Measurements from ENCODE around the gene TGM3. TPM values are rescaled to one million over a fixed set of nuclear protein-coding genes. Genes with fewer than 3 reads are reported as not detected.

The TGM3 gene
- total RNA-seq, 1 donor from 2014 or later, result not detected

- no peak for TF ChIP-seq CTCF (IDR thresholded peaks at IDR 0.05; ENCODE audit: unreplicated experiment)
- H3K9me3 Mint-ChIP-seq (ENCODE audit: unreplicated experiment), result no peaks in the 10 kb centered on the region
- no peaks in the 10 kb centered on the region for H3K27me3 Mint-ChIP-seq (ENCODE audit: unreplicated experiment)
- H3K27ac Mint-ChIP-seq (ENCODE audit: unreplicated experiment), result no peak overlapping the region
- no peak for DNase-seq (ENCODE audit: low spot score)
- H3K4me1 Mint-ChIP-seq (ENCODE audit: unreplicated experiment), result no peaks in the 10 kb centered on the region
- H3K4me3 Mint-ChIP-seq (ENCODE audit: unreplicated experiment), result no peak overlapping the region
- H3K36me3 Mint-ChIP-seq (ENCODE audit: low read depth, unreplicated experiment), result no peaks in the 10 kb centered on the region
Observed at GRCh38 chr20:2307136-2307535, 11.3 kb downstream of the TGM3 start.

GRCh38 chr20:2311329-2311728 is 15.5 kb downstream of the TGM3 start:
- Mint-ChIP-seq H3K4me3 (ENCODE audit: unreplicated experiment) (no peak overlapping the region), H3K36me3 (ENCODE audit: low read depth, unreplicated experiment) (no peaks in the 10 kb centered on the region), H3K4me1 (ENCODE audit: unreplicated experiment) (no peaks in the 10 kb centered on the region), H3K9me3 (ENCODE audit: unreplicated experiment) (no peaks in the 10 kb centered on the region), H3K27ac (ENCODE audit: unreplicated experiment) (no peak overlapping the region), H3K27me3 (ENCODE audit: unreplicated experiment) (peaks cover 2% of the 10 kb centered on the region)
- TF ChIP-seq CTCF (IDR thresholded peaks at IDR 0.05; ENCODE audit: unreplicated experiment), result no peak
- DNase-seq (ENCODE audit: low spot score), result no peak

- Mint-ChIP-seq H3K4me1 (ENCODE audit: unreplicated experiment) (no peaks in the 10 kb centered on the region), H3K27me3 (ENCODE audit: unreplicated experiment) (peaks cover 2% of the 10 kb centered on the region), H3K27ac (ENCODE audit: unreplicated experiment) (no peak overlapping the region), H3K36me3 (ENCODE audit: low read depth, unreplicated experiment) (no peaks in the 10 kb centered on the region), H3K9me3 (ENCODE audit: unreplicated experiment) (no peaks in the 10 kb centered on the region), H3K4me3 (ENCODE audit: unreplicated experiment) (no peak overlapping the region)
- no peak for DNase-seq (ENCODE audit: low spot score)
- TF ChIP-seq CTCF (IDR thresholded peaks at IDR 0.05; ENCODE audit: unreplicated experiment), result no peak
Observed at GRCh38 chr20:2312876-2313275, 17.1 kb downstream of the TGM3 start.

GRCh38 chr20:2313316-2313715 is 17.5 kb downstream of the TGM3 start:
- Mint-ChIP-seq H3K4me1 (ENCODE audit: unreplicated experiment) (no peaks in the 10 kb centered on the region), H3K4me3 (ENCODE audit: unreplicated experiment) (no peak overlapping the region), H3K27ac (ENCODE audit: unreplicated experiment) (no peak overlapping the region), H3K27me3 (ENCODE audit: unreplicated experiment) (peaks cover 2% of the 10 kb centered on the region), H3K36me3 (ENCODE audit: low read depth, unreplicated experiment) (no peaks in the 10 kb centered on the region), H3K9me3 (ENCODE audit: unreplicated experiment) (no peaks in the 10 kb centered on the region)
- TF ChIP-seq CTCF (IDR thresholded peaks at IDR 0.05; ENCODE audit: unreplicated experiment), result no peak
- no peak for DNase-seq (ENCODE audit: low spot score)

GRCh38 chr20:2314759-2315439 is 19.1 kb downstream of the TGM3 start:
- Mint-ChIP-seq H3K27ac (ENCODE audit: unreplicated experiment) (no peak overlapping the region), H3K4me1 (ENCODE audit: unreplicated experiment) (peaks cover 8% of the 10 kb centered on the region), H3K27me3 (ENCODE audit: unreplicated experiment) (peaks cover 2% of the 10 kb centered on the region), H3K9me3 (ENCODE audit: unreplicated experiment) (no peaks in the 10 kb centered on the region), H3K36me3 (ENCODE audit: low read depth, unreplicated experiment) (no peaks in the 10 kb centered on the region), H3K4me3 (ENCODE audit: unreplicated experiment) (no peak overlapping the region)
- DNase-seq (ENCODE audit: low spot score), result no peak
- TF ChIP-seq CTCF (IDR thresholded peaks at IDR 0.05; ENCODE audit: unreplicated experiment), result no peak
